ENCODE measurements around the gene ASB5. TPM values are rescaled to one million over a fixed set of nuclear protein-coding genes. Genes with fewer than 3 reads are reported as not detected.

The ASB5 gene
- total RNA-seq, 1 experiment from 2014 or later: not detected

DNA sequence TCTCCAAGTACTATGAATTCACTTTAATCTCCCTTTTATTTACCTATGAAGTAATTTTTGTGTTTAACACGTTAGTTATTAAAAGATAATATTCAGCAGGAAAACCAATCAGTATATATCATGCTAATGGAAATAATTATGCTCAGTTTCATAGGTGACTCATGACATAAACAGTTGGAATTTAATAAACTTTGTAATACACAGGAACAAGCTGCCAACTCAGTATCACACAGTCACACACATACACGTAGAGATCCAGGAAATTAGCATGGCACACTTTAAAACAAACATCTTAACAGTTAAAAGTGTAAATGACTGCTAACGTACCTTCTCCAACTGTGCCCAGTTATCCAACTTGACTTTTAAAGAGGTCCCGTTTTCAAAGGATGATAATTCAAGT lies 75.9 kb downstream of the ASB5 start:
- no peak; the same call in 1 of the 2 replicates for TF ChIP-seq SP1 (IDR thresholded peaks at IDR 0.05; ENCODE audit: low read depth)
- TF ChIP-seq FOSL1 (IDR thresholded peaks at IDR 0.05; ENCODE audit: low read depth): peak; percentile 44; the same call in 1 of the 2 replicates
- peak; percentile 34; the same call in 1 of the 2 replicates for TF ChIP-seq JUND (IDR thresholded peaks at IDR 0.05)
- 0 out of 4 replicates have a peak overlapping the region, but pooled peaks of 1 of the 2 experiments have one; percentile 10 for H3K4me3 ChIP-seq (replicated peaks in 1 of 2; ENCODE audit: low read depth in 1 of 2, low read length in 2 of 2)
- no peaks in the 10 kb centered on the region for H3K9me3 ChIP-seq (ENCODE audit: control insufficient read depth in 1 of 2, insufficient read depth in 1 of 2, low read depth in 1 of 2, low read length in 2 of 2)
- no TSS peak for BruUV-seq (replicated peaks)
- H2AFZ ChIP-seq (ENCODE audit: low read depth, low read length, poor library complexity, severe bottlenecking): peak overlapping the region; percentile 92
- ChIA-PET CTCF (no interaction called here), RAD21 (ENCODE audit: low non-redundant PET in 1 of 2, low total read pairs in 2 of 2, uncharacterized antibody in 2 of 2, unreplicated experiment in 2 of 2) (no interaction called here), POLR2A (no interaction called here)
- H3K79me2 ChIP-seq (ENCODE audit: insufficient read depth, low read length): no peaks in the 10 kb centered on the region
- no peaks in the 10 kb centered on the region for H4K20me1 ChIP-seq (ENCODE audit: insufficient read depth)
- H3K36me3 ChIP-seq (ENCODE audit: control insufficient read depth in 1 of 2, insufficient read depth in 2 of 2, low read length in 2 of 2): no peaks in the 10 kb centered on the region
- peak overlapping the region; percentile 29; the same call in 1 of the 2 replicates for H3K9ac ChIP-seq (ENCODE audit: low read length)
- peaks cover 3% of the 10 kb centered on the region; the same call in 1 of the 2 replicates for H3K9me2 ChIP-seq (ENCODE audit: insufficient read depth)
- H3K27ac ChIP-seq (ENCODE audit: low read depth, low read length): no peak overlapping the region
- no peaks in the 10 kb centered on the region for H3K27me3 ChIP-seq (ENCODE audit: insufficient read depth, low read length)
- intact Hi-C loops (cut with micrococcal nuclease): no loop called here
- no peak for ATAC-seq
- H3K4me1 ChIP-seq (ENCODE audit: control insufficient read depth in 1 of 2, insufficient read depth in 2 of 2, low read length in 2 of 2): peaks cover 2 to 36% of the 10 kb centered on the region in 2 experiments; a peak in 3 of 4 replicates
- H3K4me2 ChIP-seq (ENCODE audit: low read length): peak overlapping the region; percentile 97
- DNase-seq (ENCODE audit: low read depth, low spot score): no peak

DNA sequence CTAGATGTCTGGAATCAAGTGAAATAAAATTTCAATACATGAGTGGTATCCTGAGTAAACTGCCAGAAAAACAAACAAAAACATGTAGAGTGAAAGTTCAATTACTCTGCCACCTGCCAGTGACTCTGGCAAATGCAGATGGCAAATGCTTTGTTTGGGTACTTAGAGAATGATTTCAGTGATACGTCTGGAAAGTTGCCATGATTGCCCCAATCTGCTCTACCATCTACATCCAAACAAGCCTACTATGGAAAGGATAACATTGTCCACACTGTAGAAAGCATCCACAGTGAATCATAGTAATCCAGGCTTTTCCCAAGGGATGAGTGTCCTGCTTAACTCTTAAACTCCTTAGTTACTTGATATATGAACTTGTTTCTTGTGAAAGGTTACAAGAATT lies 77.0 kb downstream of the ASB5 start:
- CTCF ChIA-PET: no interaction called here
- H3K27ac ChIP-seq (ENCODE audit: low read depth, low read length): no peak overlapping the region
- H3K4me2 ChIP-seq (ENCODE audit: low read length): no peak overlapping the region
- H4K20me1 ChIP-seq (ENCODE audit: insufficient read depth): no peaks in the 10 kb centered on the region
- DNase-seq (ENCODE audit: low read depth, low spot score) (no peak), ATAC-seq (no peak)
- no TSS peak for BruUV-seq (replicated peaks)
- POLR2A ChIA-PET: no interaction called here
- H3K4me3 ChIP-seq (replicated peaks in 1 of 2; ENCODE audit: low read depth in 1 of 2, low read length in 2 of 2): no peak overlapping the region
- no peaks in the 10 kb centered on the region for H3K27me3 ChIP-seq (ENCODE audit: insufficient read depth, low read length)
- no peaks in the 10 kb centered on the region for H3K36me3 ChIP-seq (ENCODE audit: control insufficient read depth in 1 of 2, insufficient read depth in 2 of 2, low read length in 2 of 2)
- TF ChIP-seq CEBPB (IDR thresholded peaks at IDR 0.05; ENCODE audit: low read depth): no peak
- TF ChIP-seq, protein P1, sequence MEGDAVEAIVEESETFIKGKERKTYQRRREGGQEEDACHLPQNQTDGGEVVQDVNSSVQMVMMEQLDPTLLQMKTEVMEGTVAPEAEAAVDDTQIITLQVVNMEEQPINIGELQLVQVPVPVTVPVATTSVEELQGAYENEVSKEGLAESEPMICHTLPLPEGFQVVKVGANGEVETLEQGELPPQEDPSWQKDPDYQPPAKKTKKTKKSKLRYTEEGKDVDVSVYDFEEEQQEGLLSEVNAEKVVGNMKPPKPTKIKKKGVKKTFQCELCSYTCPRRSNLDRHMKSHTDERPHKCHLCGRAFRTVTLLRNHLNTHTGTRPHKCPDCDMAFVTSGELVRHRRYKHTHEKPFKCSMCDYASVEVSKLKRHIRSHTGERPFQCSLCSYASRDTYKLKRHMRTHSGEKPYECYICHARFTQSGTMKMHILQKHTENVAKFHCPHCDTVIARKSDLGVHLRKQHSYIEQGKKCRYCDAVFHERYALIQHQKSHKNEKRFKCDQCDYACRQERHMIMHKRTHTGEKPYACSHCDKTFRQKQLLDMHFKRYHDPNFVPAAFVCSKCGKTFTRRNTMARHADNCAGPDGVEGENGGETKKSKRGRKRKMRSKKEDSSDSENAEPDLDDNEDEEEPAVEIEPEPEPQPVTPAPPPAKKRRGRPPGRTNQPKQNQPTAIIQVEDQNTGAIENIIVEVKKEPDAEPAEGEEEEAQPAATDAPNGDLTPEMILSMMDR (IDR thresholded peaks at IDR 0.05 in 2 of 3, conservative IDR thresholded peaks at IDR 0.05 in 1 of 3; ENCODE audit: borderline replicate concordance in 1 of 3, insufficient read depth in 1 of 3, low read depth in 2 of 3, low read length in 2 of 3): 0 out of 6 replicates have a peak, but pooled peaks of 1 of the 3 experiments have one; percentile 27
- H3K4me1 ChIP-seq (ENCODE audit: control insufficient read depth in 1 of 2, insufficient read depth in 2 of 2, low read length in 2 of 2): peaks cover 2 to 48% of the 10 kb centered on the region in 2 experiments; a peak in 3 of 4 replicates
- no peak overlapping the region for H3K9ac ChIP-seq (ENCODE audit: low read length)
- intact Hi-C loops (cut with micrococcal nuclease): no loop called here
- RAD21 ChIA-PET (ENCODE audit: low non-redundant PET in 1 of 2, low total read pairs in 2 of 2, uncharacterized antibody in 2 of 2, unreplicated experiment in 2 of 2): no interaction called here
- H3K9me2 ChIP-seq (ENCODE audit: insufficient read depth): peaks cover 3% of the 10 kb centered on the region; the same call in 1 of the 2 replicates
- H2AFZ ChIP-seq (ENCODE audit: low read depth, low read length, poor library complexity, severe bottlenecking): peak overlapping the region; percentile 92
- no peaks in the 10 kb centered on the region for H3K9me3 ChIP-seq (ENCODE audit: control insufficient read depth in 1 of 2, insufficient read depth in 1 of 2, low read depth in 1 of 2, low read length in 2 of 2)
- no peaks in the 10 kb centered on the region for H3K79me2 ChIP-seq (ENCODE audit: insufficient read depth, low read length)
